ENCODE measurements around the gene COX7A1. TPM values are rescaled to one million over a fixed set of nuclear protein-coding genes. Genes with fewer than 3 reads are reported as not detected.
"Not testable (repeated sequence)": the region's sequence is repeated elsewhere in the genome, so short reads cannot be mapped to it uniquely, and the experiment has no call there.

Gene COX7A1
- total and polyA plus RNA-seq, 4 donors: 127 to 244 (median 182) TPM

- H3K4me1 ChIP-seq (ENCODE audit: control insufficient read depth in 1 of 2, insufficient read depth in 2 of 2, low read length in 2 of 2); H3K4me3 ChIP-seq (ENCODE audit: low read length in 2 of 2); H3K9me3 ChIP-seq (ENCODE audit: control insufficient read depth, low read length); H3K36me3 ChIP-seq (ENCODE audit: control insufficient read depth in 1 of 2, insufficient read depth in 2 of 2, low read length in 1 of 2); DNase-seq; intact Hi-C loops (cut with DNase I); H3K27me3 ChIP-seq (ENCODE audit: control insufficient read depth in 1 of 2, insufficient read depth in 2 of 2, low read length in 1 of 2); H3K27ac ChIP-seq (ENCODE audit: low read depth in 1 of 2, low read length in 2 of 2); ATAC-seq (ENCODE audit: low FRiP score): not testable (repeated sequence)
- WGBS, 2 donors: 64 to 70% methylated on average over 8 of the region's 8 CpGs
Measured at GRCh38 chr19:36173846-36174245, 21.6 kb upstream of the COX7A1 start.

- H3K4me3 ChIP-seq (ENCODE audit: low read length in 2 of 2): no peak overlapping the region
- ATAC-seq (ENCODE audit: low FRiP score) (no peak), DNase-seq (no peak)
- H3K27me3 ChIP-seq (ENCODE audit: control insufficient read depth in 1 of 2, insufficient read depth in 2 of 2, low read length in 1 of 2): no peaks in the 10 kb centered on the region
- no peaks in the 10 kb centered on the region for H3K9me3 ChIP-seq (ENCODE audit: control insufficient read depth, low read length)
- WGBS, 2 donors: 91 to 92% methylated on average over 5 of the region's 5 CpGs
- H3K27ac ChIP-seq (ENCODE audit: low read depth in 1 of 2, low read length in 2 of 2): no peak overlapping the region
- no peaks in the 10 kb centered on the region for H3K4me1 ChIP-seq (ENCODE audit: control insufficient read depth in 1 of 2, insufficient read depth in 2 of 2, low read length in 2 of 2)
- no peaks in the 10 kb centered on the region for H3K36me3 ChIP-seq (ENCODE audit: control insufficient read depth in 1 of 2, insufficient read depth in 2 of 2, low read length in 1 of 2)
- intact Hi-C loops (cut with DNase I): no loop called here
Measured at GRCh38 chr19:36172852-36173251, 20.6 kb upstream of the COX7A1 start.

GRCh38 chr19:36169084-36169760 lies 17.0 kb upstream of the COX7A1 start:
- Histone ChIP-seq H3K27me3 (ENCODE audit: control insufficient read depth in 1 of 2, insufficient read depth in 2 of 2, low read length in 1 of 2) (no peaks in the 10 kb centered on the region), H3K36me3 (ENCODE audit: control insufficient read depth in 1 of 2, insufficient read depth in 2 of 2, low read length in 1 of 2) (no peaks in the 10 kb centered on the region), H3K4me3 (ENCODE audit: low read length in 2 of 2) (no peak overlapping the region), H3K4me1 (ENCODE audit: control insufficient read depth in 1 of 2, insufficient read depth in 2 of 2, low read length in 2 of 2) (no peaks in the 10 kb centered on the region), H3K27ac (ENCODE audit: low read depth in 1 of 2, low read length in 2 of 2) (peak overlapping the region; percentile 29 to 49), H3K9me3 (ENCODE audit: control insufficient read depth, low read length) (no peaks in the 10 kb centered on the region)
- ATAC-seq (ENCODE audit: low FRiP score) (peak; percentile 42), DNase-seq (no peak)
- intact Hi-C loops (cut with DNase I): no loop called here
- WGBS, 2 donors: 8 to 10% methylated on average over 9 of the region's 9 CpGs

GRCh38 chr19:36163813-36164212 lies 11.6 kb upstream of the COX7A1 start:
- intact Hi-C loops (cut with DNase I): no loop called here
- Histone ChIP-seq H3K9me3 (ENCODE audit: control insufficient read depth, low read length) (no peaks in the 10 kb centered on the region), H3K27me3 (ENCODE audit: control insufficient read depth in 1 of 2, insufficient read depth in 2 of 2, low read length in 1 of 2) (no peaks in the 10 kb centered on the region), H3K36me3 (ENCODE audit: control insufficient read depth in 1 of 2, insufficient read depth in 2 of 2, low read length in 1 of 2) (peaks cover 0 to 5% of the 10 kb centered on the region in 2 donors), H3K27ac (ENCODE audit: low read depth in 1 of 2, low read length in 2 of 2) (no peak overlapping the region), H3K4me3 (ENCODE audit: low read length in 2 of 2) (no peak overlapping the region), H3K4me1 (ENCODE audit: control insufficient read depth in 1 of 2, insufficient read depth in 2 of 2, low read length in 2 of 2) (no peaks in the 10 kb centered on the region)
- no peak for ATAC-seq (ENCODE audit: low FRiP score)
- 93 to 96% methylated on average over 12 of the region's 12 CpGs for WGBS, 2 donors
- peak in 1 of 2 donors; percentile 37 for DNase-seq

- no peak overlapping the region for H3K4me3 ChIP-seq (ENCODE audit: low read length in 2 of 2)
- no peaks in the 10 kb centered on the region for H3K9me3 ChIP-seq (ENCODE audit: control insufficient read depth, low read length)
- DNase-seq (no peak), ATAC-seq (ENCODE audit: low FRiP score) (no peak)
- H3K36me3 ChIP-seq (ENCODE audit: control insufficient read depth in 1 of 2, insufficient read depth in 2 of 2, low read length in 1 of 2): peaks cover 0 to 5% of the 10 kb centered on the region in 2 donors
- H3K27ac ChIP-seq (ENCODE audit: low read depth in 1 of 2, low read length in 2 of 2): no peak overlapping the region
- intact Hi-C loops (cut with DNase I): no loop called here
- no peaks in the 10 kb centered on the region for H3K4me1 ChIP-seq (ENCODE audit: control insufficient read depth in 1 of 2, insufficient read depth in 2 of 2, low read length in 2 of 2)
- H3K27me3 ChIP-seq (ENCODE audit: control insufficient read depth in 1 of 2, insufficient read depth in 2 of 2, low read length in 1 of 2): no peaks in the 10 kb centered on the region
- 86 to 92% methylated on average over 7 of the region's 7 CpGs for WGBS, 2 donors
Measured at GRCh38 chr19:36160821-36161596, 8.8 kb upstream of the COX7A1 start.

GRCh38 chr19:36153126-36153525 lies 879 bp upstream of the COX7A1 start:
- 61 to 66% methylated on average over 10 of the region's 10 CpGs for WGBS, 2 donors

GRCh38 chr19:36152019-36152351 lies 262 bp downstream of the COX7A1 start:
- H3K4me3 ChIP-seq (ENCODE audit: low read length in 2 of 2): peak overlapping the region; percentile 57 to 72
- H3K36me3 ChIP-seq (ENCODE audit: control insufficient read depth in 1 of 2, insufficient read depth in 2 of 2, low read length in 1 of 2): no peaks in the 10 kb centered on the region
- DNase-seq (no peak), ATAC-seq (ENCODE audit: low FRiP score) (no peak)
- no peaks in the 10 kb centered on the region for H3K27me3 ChIP-seq (ENCODE audit: control insufficient read depth in 1 of 2, insufficient read depth in 2 of 2, low read length in 1 of 2)
- 0 to 7% methylated on average over 16 of the region's 16 CpGs for WGBS, 2 donors
- peak overlapping the region; percentile 78 to 92 for H3K27ac ChIP-seq (ENCODE audit: low read depth in 1 of 2, low read length in 2 of 2)
- no peaks in the 10 kb centered on the region for H3K9me3 ChIP-seq (ENCODE audit: control insufficient read depth, low read length)
- no peaks in the 10 kb centered on the region for H3K4me1 ChIP-seq (ENCODE audit: control insufficient read depth in 1 of 2, insufficient read depth in 2 of 2, low read length in 2 of 2)
- intact Hi-C loops (cut with DNase I): loop anchor here in 1 of 2 donors (2.0 kb wide), 1 partner anchor 23 kb away; no protein-coding TSS in a partner anchor

More at GRCh38 chr19:36153126-36153525, 879 bp upstream of the COX7A1 start:
- no peaks in the 10 kb centered on the region for H3K27me3 ChIP-seq (ENCODE audit: control insufficient read depth in 1 of 2, insufficient read depth in 2 of 2, low read length in 1 of 2)
- DNase-seq (peak in 1 of 2 donors; percentile 26), ATAC-seq (ENCODE audit: low FRiP score) (no peak)
- intact Hi-C loops (cut with DNase I): loop anchor here in 1 of 2 donors (2.0 kb wide), 1 partner anchor 24 kb away; no protein-coding TSS in a partner anchor
- no peaks in the 10 kb centered on the region for H3K4me1 ChIP-seq (ENCODE audit: control insufficient read depth in 1 of 2, insufficient read depth in 2 of 2, low read length in 2 of 2)
- H3K36me3 ChIP-seq (ENCODE audit: control insufficient read depth in 1 of 2, insufficient read depth in 2 of 2, low read length in 1 of 2): no peaks in the 10 kb centered on the region
- H3K9me3 ChIP-seq (ENCODE audit: control insufficient read depth, low read length): no peaks in the 10 kb centered on the region
- H3K27ac ChIP-seq (ENCODE audit: low read depth in 1 of 2, low read length in 2 of 2): peak overlapping the region; percentile 82 to 92
- peak overlapping the region in 1 of 2 donors; percentile 57 for H3K4me3 ChIP-seq (ENCODE audit: low read length in 2 of 2)

- H3K9me3 ChIP-seq (ENCODE audit: control insufficient read depth, low read length): no peaks in the 10 kb centered on the region
- H3K36me3 ChIP-seq (ENCODE audit: control insufficient read depth in 1 of 2, insufficient read depth in 2 of 2, low read length in 1 of 2): peaks cover 0 to 2% of the 10 kb centered on the region in 2 donors
- no peaks in the 10 kb centered on the region for H3K27me3 ChIP-seq (ENCODE audit: control insufficient read depth in 1 of 2, insufficient read depth in 2 of 2, low read length in 1 of 2)
- H3K4me1 ChIP-seq (ENCODE audit: control insufficient read depth in 1 of 2, insufficient read depth in 2 of 2, low read length in 2 of 2): no peaks in the 10 kb centered on the region
- ATAC-seq (ENCODE audit: low FRiP score) (peak; percentile 83), DNase-seq (peak; percentile 74 to 89)
- 10 to 12% methylated on average over 47 of the region's 47 CpGs for WGBS, 2 donors
- peak overlapping the region; percentile 78 to 92 for H3K27ac ChIP-seq (ENCODE audit: low read depth in 1 of 2, low read length in 2 of 2)
- H3K4me3 ChIP-seq (ENCODE audit: low read length in 2 of 2): peak overlapping the region; percentile 57 to 72
- intact Hi-C loops (cut with DNase I): loop anchor here in 1 of 2 donors (1.0 to 2.0 kb wide), 2 partner anchors 11 to 23 kb away; partner anchors contain the start of gene CAPNS1
Measured at GRCh38 chr19:36151144-36152018, 866 bp downstream of the COX7A1 start.
